OCI-LY3 (cell line): Measurements from ENCODE around the gene AP1S1.

Experiments
- H2AFZ ChIP-seq: fragments of 200-600, 300-600 bp; shearing (Covaris generic); 2 replicates; pipeline ENCODE4 v1.6.0; 2014; ENCODE audit warnings: antibody characterized with exemption, low read depth, low read length
- H3K27ac ChIP-seq: fragments of 200-600, 300-600 bp; sonication (generic); 2 replicates; pipeline ENCODE4 v1.5.1; 2014; ENCODE audit warnings: mild to moderate bottlenecking, low read length, moderate library complexity, mixed read lengths
- H3K27me3 ChIP-seq: fragments of 200-600, 300-600 bp; sonication (generic); 2 replicates; pipeline ENCODE4 v1.6.1; 2014; ENCODE audit warnings: low read depth, low read length, mixed read lengths
- H3K36me3 ChIP-seq: fragments of 200-600, 300-600 bp; sonication (generic); replicated peaks from 2 replicates; pipeline ENCODE3; 2014; ENCODE audit warnings: low read depth, low read length, mixed read lengths
- H3K4me1 ChIP-seq: fragments of 300-600, 200-600 bp; sonication (generic); 2 replicates; pipeline ENCODE4 v1.6.1; 2014; ENCODE audit warnings: low read length, mixed read lengths
- H3K4me2 ChIP-seq: fragments of 200-600, 300-600 bp; sonication (generic); 2 replicates; pipeline ENCODE4 v1.6.1; 2014; ENCODE audit warnings: low read length, mixed read lengths
- H3K4me3 ChIP-seq: fragments of 300-600, 200-600 bp; sonication (generic); 2 replicates; pipeline ENCODE4 v1.5.1; 2014; ENCODE audit warnings: antibody characterized with exemption, mild to moderate bottlenecking, low read length, moderate library complexity
- H3K79me2 ChIP-seq: fragments of 300-600, 200-600 bp; shearing (Covaris generic); 2 replicates; pipeline ENCODE4 v1.6.1; 2014; ENCODE audit warnings: mild to moderate bottlenecking, low read length, mixed read lengths
- H3K9ac ChIP-seq: fragments of 300-600, 200-600 bp; shearing (Covaris generic); 2 replicates; pipeline ENCODE4 v1.6.0; 2014; ENCODE audit warnings: mild to moderate bottlenecking, low read length, moderate library complexity
- H3K9me3 ChIP-seq: fragments of 200-600, 300-600 bp; shearing (Covaris generic); 2 replicates; pipeline ENCODE4 v1.6.1; 2014; ENCODE audit warnings: low read length, mixed read lengths; ENCODE audit not compliant: insufficient read depth
- H4K20me1 ChIP-seq: fragments of 200-600, 300-600 bp; sonication (generic); 2 replicates; pipeline ENCODE4 v1.6.1; 2016; ENCODE audit warnings: low read length, mixed read lengths; ENCODE audit not compliant: insufficient read depth
- EZH2phosphoT487 ChIP-seq: fragments of 200-600 bp; shearing (Covaris generic); IDR thresholded peaks from 2 replicates; pipeline ENCODE4 v1.6.1; 2018; ENCODE audit warnings: antibody characterized with exemption, mixed run types, low read depth
- TF ChIP-seq, protein P1 (sequence below): fragments of 200-600, 300-600 bp; sonication (generic); IDR thresholded peaks from 2 replicates; pipeline ENCODE4 v1.5.1; 2014; ENCODE audit warnings: antibody characterized with exemption, low read length, low read depth

Gene AP1S1

DNA sequence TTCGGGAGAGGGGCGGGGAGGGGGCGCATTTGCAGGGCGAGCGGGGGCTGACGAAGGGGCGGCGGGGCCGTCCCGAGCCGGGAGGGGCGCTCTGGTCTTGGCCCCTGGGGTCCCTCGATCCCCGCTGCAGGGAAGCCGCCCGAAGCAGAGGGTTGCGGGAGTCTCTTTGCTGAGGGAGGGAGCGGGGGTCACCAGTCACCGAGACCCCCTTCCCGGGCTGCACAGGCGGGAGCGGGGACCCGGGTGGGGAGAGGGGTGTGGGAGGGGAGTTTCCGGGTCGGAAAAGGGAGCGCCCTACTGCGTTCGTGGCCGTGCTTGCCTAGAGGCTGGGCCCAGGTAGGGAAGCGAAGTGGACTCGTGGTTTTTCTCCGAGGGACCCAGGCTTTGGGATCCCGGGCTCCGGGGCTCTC lies 422 bp downstream of the AP1S1 start:
- Histone ChIP-seq H3K79me2 (peaks cover 20% of the 10 kb centered on the region), H2AFZ (no peak overlapping the region; the same call in 1 of the 2 replicates), H3K27ac (peak overlapping the region; percentile 55), H3K4me3 (peak overlapping the region; percentile 92), H3K9ac (peak overlapping the region; percentile 93), H4K20me1 (no peaks in the 10 kb centered on the region), H3K9me3 (no peaks in the 10 kb centered on the region), H3K36me3 (peaks cover 24% of the 10 kb centered on the region), H3K4me1 (peaks cover 25% of the 10 kb centered on the region), H3K4me2 (peak overlapping the region; percentile 88), H3K27me3 (no peaks in the 10 kb centered on the region)
- TF ChIP-seq, protein P1, sequence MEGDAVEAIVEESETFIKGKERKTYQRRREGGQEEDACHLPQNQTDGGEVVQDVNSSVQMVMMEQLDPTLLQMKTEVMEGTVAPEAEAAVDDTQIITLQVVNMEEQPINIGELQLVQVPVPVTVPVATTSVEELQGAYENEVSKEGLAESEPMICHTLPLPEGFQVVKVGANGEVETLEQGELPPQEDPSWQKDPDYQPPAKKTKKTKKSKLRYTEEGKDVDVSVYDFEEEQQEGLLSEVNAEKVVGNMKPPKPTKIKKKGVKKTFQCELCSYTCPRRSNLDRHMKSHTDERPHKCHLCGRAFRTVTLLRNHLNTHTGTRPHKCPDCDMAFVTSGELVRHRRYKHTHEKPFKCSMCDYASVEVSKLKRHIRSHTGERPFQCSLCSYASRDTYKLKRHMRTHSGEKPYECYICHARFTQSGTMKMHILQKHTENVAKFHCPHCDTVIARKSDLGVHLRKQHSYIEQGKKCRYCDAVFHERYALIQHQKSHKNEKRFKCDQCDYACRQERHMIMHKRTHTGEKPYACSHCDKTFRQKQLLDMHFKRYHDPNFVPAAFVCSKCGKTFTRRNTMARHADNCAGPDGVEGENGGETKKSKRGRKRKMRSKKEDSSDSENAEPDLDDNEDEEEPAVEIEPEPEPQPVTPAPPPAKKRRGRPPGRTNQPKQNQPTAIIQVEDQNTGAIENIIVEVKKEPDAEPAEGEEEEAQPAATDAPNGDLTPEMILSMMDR = no peak
- no peak for TF ChIP-seq EZH2phosphoT487

- TF ChIP-seq, protein P1 = no peak
- TF ChIP-seq EZH2phosphoT487 = no peak
- Histone ChIP-seq H3K27me3 (no peaks in the 10 kb centered on the region), H2AFZ (no peak overlapping the region), H3K4me3 (peak overlapping the region; percentile 92), H3K4me1 (peaks cover 25% of the 10 kb centered on the region), H3K9me3 (no peaks in the 10 kb centered on the region), H3K27ac (peak overlapping the region; percentile 55), H4K20me1 (no peaks in the 10 kb centered on the region), H3K4me2 (peak overlapping the region; percentile 88), H3K79me2 (peaks cover 20% of the 10 kb centered on the region), H3K36me3 (peaks cover 24% of the 10 kb centered on the region), H3K9ac (peak overlapping the region; percentile 93)
Measured at GRCh38 chr7:101155303-101155702, 1.0 kb downstream of the AP1S1 start.

GRCh38 chr7:101156277-101156676 lies 2.0 kb downstream of the AP1S1 start:
- no peaks in the 10 kb centered on the region for H4K20me1 ChIP-seq
- H3K4me1 ChIP-seq = peaks cover 25% of the 10 kb centered on the region
- peaks cover 27% of the 10 kb centered on the region for H3K36me3 ChIP-seq
- peak overlapping the region; percentile 66 for H3K27ac ChIP-seq
- peaks cover 20% of the 10 kb centered on the region for H3K79me2 ChIP-seq
- no peaks in the 10 kb centered on the region for H3K27me3 ChIP-seq
- H3K4me2 ChIP-seq = peak overlapping the region; percentile 44
- H2AFZ ChIP-seq = no peak overlapping the region
- peak overlapping the region; percentile 11; the same call in 1 of the 2 replicates for H3K4me3 ChIP-seq
- no peaks in the 10 kb centered on the region for H3K9me3 ChIP-seq
- no peak overlapping the region for H3K9ac ChIP-seq
- TF ChIP-seq, protein P1 = no peak
- TF ChIP-seq EZH2phosphoT487 = no peak

- Histone ChIP-seq H3K79me2 (peaks cover 20% of the 10 kb centered on the region), H3K4me2 (peak overlapping the region; percentile 44), H3K4me3 (no peak overlapping the region), H3K9ac (no peak overlapping the region), H3K9me3 (no peaks in the 10 kb centered on the region), H3K27me3 (no peaks in the 10 kb centered on the region), H3K4me1 (peaks cover 25% of the 10 kb centered on the region), H3K27ac (peak overlapping the region; percentile 66), H3K36me3 (peaks cover 32% of the 10 kb centered on the region), H2AFZ (no peak overlapping the region), H4K20me1 (no peaks in the 10 kb centered on the region)
- no peak for TF ChIP-seq EZH2phosphoT487
- TF ChIP-seq, protein P1 = no peak
Measured at GRCh38 chr7:101156866-101157589, 2.8 kb downstream of the AP1S1 start.
